ENCODE results near the gene BBOF1.

- TF ChIP-seq POLR2A (IDR thresholded peaks at IDR 0.05; ENCODE audit: low read length): no peak
- no peak for TF ChIP-seq GATA1 (IDR thresholded peaks at IDR 0.05; ENCODE audit: low read depth, low read length)
These were observed 424 bp downstream of the BBOF1 start for GRCh38 chr14:74019408-74020137.
